K562 (cell line): ENCODE results near the gene TPD52L2. TPM values are rescaled to one million over a fixed set of nuclear protein-coding genes. Genes with fewer than 3 reads are reported as not detected.
A peak's percentile ranks its signal among the peaks of the same experiment; 100 is the strongest.

Experiments
- ATAC-seq: fragments of 200-7000 bp; cut with Tn5 transposase; 3 replicates; pipeline ENCODE4 v1.9.1; 2020; ENCODE audit warnings: moderate library complexity
- BruUV-seq: library from RNA; stranded (reverse); fragments of 400-500 nt; replicated peaks from 2 replicates; lab custom pipeline; 2021; lab: Mats Ljungman, UMichigan
- CTCF ChIA-PET: fragments of 300-600 bp; formaldehyde crosslinking; extraction: SDS; loops from one replicate; lab custom pipeline; 2021; ENCODE audit warnings: low intra/inter-chr PET ratio; lab: Yijun Ruan, JAX
- POLR2A ChIA-PET: fragments of 300-600, 350-650 bp; sonication (Branson Sonifier 250); formaldehyde crosslinking; extraction: SDS; loops from one replicate; lab custom pipeline; 2021; ENCODE audit warnings: antibody characterized with exemption, inconsistent platforms; lab: Yijun Ruan, JAX
- DNase-seq, 4 experiments: peaks; one replicate each; pipeline versions ENCODE4 v3.0.0 to v3.0.0-alpha.2; 2011 to 2018; ENCODE audit warnings: low spot score in 3 of 4, mixed read lengths in 3 of 4; ENCODE audit errors: extremely low read depth in 1 of 4
- FAIRE-seq: peaks from 2 replicates; lab custom pipeline; 2011; peaks lifted over from hg19 to GRCh38; lab: Jason Lieb, UNC
- H2AFZ ChIP-seq: 2 replicates; pipeline ENCODE4 v1.6.0; 2011; ENCODE audit warnings: low read depth, low read length, control low read depth, inconsistent platforms
- H3K27ac ChIP-seq: fragments of 200-600 bp; 3 replicates; pipeline ENCODE4 v1.8.0; 2011; ENCODE audit warnings: low read depth, mild to moderate bottlenecking, control low read depth, inconsistent platforms, low read length, moderate library complexity, mixed read lengths; ENCODE audit errors: extremely low read depth
- H3K27me3 ChIP-seq, 2 experiments: fragments of 300-600 bp in 1 of 2; 2 replicates in 1 of 2; 3 replicates in 1 of 2; pipeline versions ENCODE4 v1.6.0 to v1.8.0; 2011; ENCODE audit warnings: inconsistent platforms in 2 of 2, low read length in 2 of 2, mild to moderate bottlenecking in 1 of 2, mixed read lengths in 1 of 2, moderate library complexity in 1 of 2; ENCODE audit not compliant: control insufficient read depth in 2 of 2, insufficient read depth in 2 of 2
- H3K36me3 ChIP-seq: fragments of 300-600 bp; 3 replicates; pipeline ENCODE4 v1.8.0; 2011; ENCODE audit warnings: mild to moderate bottlenecking, low read length, inconsistent platforms; ENCODE audit not compliant: control insufficient read depth, insufficient read depth
- H3K4me1 ChIP-seq, 2 experiments: fragments of 200-600 bp in 1 of 2; replicated peaks in 1 of 2; 2 replicates in 1 of 2; 3 replicates in 1 of 2; pipeline versions ENCODE4 v1.5.1 to v1.8.0; 2011; ENCODE audit warnings: inconsistent platforms in 2 of 2, low read length in 2 of 2, mild to moderate bottlenecking in 1 of 2, mixed read lengths in 1 of 2, moderate library complexity in 1 of 2; ENCODE audit not compliant: control insufficient read depth in 2 of 2, insufficient read depth in 2 of 2
- H3K4me2 ChIP-seq: 2 replicates; pipeline ENCODE4 v1.6.1; 2011; ENCODE audit warnings: low read length, control low read depth, inconsistent platforms, mixed read lengths; ENCODE audit not compliant: insufficient read depth
- H3K4me3 ChIP-seq: fragments of 200-600 bp; sonication (generic), shearing (Covaris generic); 2 replicates; pipeline ENCODE4 v1.5.1; 2016; ENCODE audit warnings: control low read depth, inconsistent platforms
- H3K79me2 ChIP-seq: fragments of 200-600 bp; 3 replicates; pipeline ENCODE4 v1.8.0; 2011; ENCODE audit warnings: low read length, inconsistent platforms; ENCODE audit not compliant: control insufficient read depth, insufficient read depth
- H3K9ac ChIP-seq, 2 experiments: 2 replicates each; pipeline versions ENCODE4 v1.6.0 to v1.6.1; 2011; ENCODE audit warnings: low read depth in 2 of 2, low read length in 2 of 2, control low read depth in 1 of 2, inconsistent platforms in 1 of 2, mild to moderate bottlenecking in 1 of 2, mixed read lengths in 1 of 2; ENCODE audit not compliant: insufficient read depth in 1 of 2
- H3K9me1 ChIP-seq: one replicate; pipeline ENCODE4 v1.6.0; 2011; ENCODE audit warnings: inconsistent platforms, mild to moderate bottlenecking, low read length, moderate library complexity; ENCODE audit not compliant: control insufficient read depth, insufficient read depth
- H3K9me3 ChIP-seq: replicated peaks from 2 replicates; pipeline ENCODE4 v1.5.1; 2011; ENCODE audit warnings: low read depth, low read length, inconsistent platforms; ENCODE audit not compliant: control insufficient read depth, insufficient read depth
- H4K20me1 ChIP-seq: replicated peaks from 2 replicates; pipeline ENCODE4 v1.6.1; 2011; ENCODE audit warnings: low read length, inconsistent platforms, mixed read lengths; ENCODE audit not compliant: control insufficient read depth, insufficient read depth
- BDP1 ChIP-seq: IDR thresholded peaks from 3 replicates; pipeline ENCODE4 v1.6.1; 2011; ENCODE audit not compliant: insufficient read length, insufficient read depth
- CBFA2T2 ChIP-seq: fragments of 450-650 bp; conservative IDR thresholded peaks from 2 replicates; pipeline ENCODE4 v1.6.1; 2017; ENCODE audit warnings: mild to moderate bottlenecking
- ETV6 ChIP-seq, 3 experiments: fragments of 150-350 bp in 1 of 3; sonication (generic) in 1 of 3; formaldehyde crosslinking in 1 of 3; IDR thresholded peaks; 2 replicates each; pipeline versions ENCODE4 v1.6.1 to v1.8.0; 2014 to 2022; ENCODE audit warnings: borderline replicate concordance in 2 of 3, low read depth in 2 of 3, antibody characterized with exemption in 1 of 3, low read length in 1 of 3, mild to moderate bottlenecking in 1 of 3, missing genetic modification reagents in 1 of 3
- ILK ChIP-seq: fragments of 450-650 bp; IDR thresholded peaks from 2 replicates; pipeline ENCODE4 v1.6.1; 2016; ENCODE audit warnings: missing genetic modification characterization, low read depth, mild to moderate bottlenecking, missing compliant biosample characterization, moderate library complexity, borderline replicate concordance
- PHB2 ChIP-seq: fragments of 450-650 bp; IDR thresholded peaks from 2 replicates; pipeline ENCODE4 v1.6.1; 2017; ENCODE audit warnings: low read depth
- RAD21 ChIP-seq, 2 experiments: fragments of 250-450 bp in 1 of 2; fragments of 450-650 bp in 1 of 2; sonication (Bioruptor Pico) in 1 of 2; formaldehyde crosslinking in 1 of 2; IDR thresholded peaks in 1 of 2; conservative IDR thresholded peaks in 1 of 2; 2 replicates each; pipeline versions ENCODE4 v1.4.0 to v1.8.0; 2020 to 2022; ENCODE audit warnings: mild to moderate bottlenecking in 2 of 2, moderate library complexity in 1 of 2
- RBFOX2 ChIP-seq: fragments of 200-400 bp; formaldehyde crosslinking; IDR thresholded peaks from 2 replicates; pipeline ENCODE4 v1.6.1; 2017; ENCODE audit warnings: low read depth, mild to moderate bottlenecking, low read length, moderate library complexity
- RBM25 ChIP-seq: fragments of 200-400 bp; formaldehyde crosslinking; IDR thresholded peaks from 2 replicates; pipeline ENCODE4 v1.6.1; 2018; ENCODE audit warnings: low read length, low read depth, moderate library complexity; ENCODE audit not compliant: severe bottlenecking
- ZNF316 ChIP-seq: fragments of 450-650 bp; IDR thresholded peaks from 2 replicates; pipeline ENCODE4 v1.6.1; 2016
- ZNF586 ChIP-seq: fragments of 450-650 bp; formaldehyde crosslinking; conservative IDR thresholded peaks from 2 replicates; pipeline ENCODE4 v1.4.0; 2020; ENCODE audit warnings: mild to moderate bottlenecking, moderate library complexity
- ZNF79 ChIP-seq: fragments of 250-450 bp; sonication (Bioruptor Pico); IDR thresholded peaks from 2 replicates; pipeline ENCODE4 v1.4.0; 2020; ENCODE audit warnings: low read depth, mild to moderate bottlenecking, moderate library complexity
- WGBS: fragments of 100-300 bp; shearing (Covaris generic); methylation state at CpG from one replicate; pipeline ENCODE4 v1.1.6; 2016; ENCODE audit warnings: low coverage, mixed read lengths; ENCODE audit not compliant: insufficient coverage; ENCODE audit errors: missing lambda C conversion rate; 5-methylcytosine and 5-hydroxymethylcytosine counted together
- in situ Hi-C: fragments of 300-500 bp; cut with MboI; formaldehyde crosslinking; loops from 4 replicates; pipeline ENCODE4 v1.15.0; 2018; ENCODE audit warnings: inconsistent platforms, mixed read lengths
- intact Hi-C: fragments of 100-400 bp; cut with micrococcal nuclease; formaldehyde crosslinking; loops from 2 replicates; pipeline ENCODE4 v1.14.2; 2022
- polyA plus RNA-seq, 8 experiments: library from polyadenylated mRNA; depleted of rRNA in 4 of 8; stranded (reverse) in 5 of 8; unstranded in 3 of 8; fragments of >200 nt; fragmentation: Nextera tagmentation in 2 of 8; fragmentation: Illumina TruSeq in 1 of 8; extraction: Ambion mirVana in 2 of 8; extraction: Trizol in 1 of 8; gene quantifications; 2 replicates each; pipeline versions ENCODE4 v1.2.1 to v1.2.3, GENCODE V29; 2011 to 2014; ENCODE audit warnings: inconsistent platforms in 1 of 8, missing spikeins in 1 of 8
- total RNA-seq, 7 experiments: library from RNA; depleted of rRNA in 6 of 7; stranded (reverse); fragments of >200 nt in 6 of 7; fragmentation: Illumina TruSeq in 2 of 7; extraction: Trizol in 2 of 7; gene quantifications; 2 replicates each; pipeline versions ENCODE4 v1.2.1 to v1.2.3, GENCODE V29; 2011 to 2021; ENCODE audit warnings: low replicate concordance in 1 of 7
- TF ChIP-seq, protein P1 (sequence below): sonication (generic); formaldehyde crosslinking; IDR thresholded peaks from 2 replicates; pipeline ENCODE4 v1.8.0; 2022; ENCODE audit warnings: missing genetic modification reagents, mild to moderate bottlenecking, moderate library complexity, borderline replicate concordance
- TF ChIP-seq, protein P2 (sequence below): fragments of 450-650 bp; conservative IDR thresholded peaks from 2 replicates; pipeline ENCODE4 v1.6.1; 2016; ENCODE audit warnings: missing genetic modification characterization, low read depth, mild to moderate bottlenecking, missing compliant biosample characterization, moderate library complexity
- TF ChIP-seq, protein P3 (sequence below): fragments of 250-450 bp; sonication (Bioruptor Pico); IDR thresholded peaks from 2 replicates; pipeline ENCODE4 v1.5.1; 2021; ENCODE audit warnings: mild to moderate bottlenecking
- TF ChIP-seq, protein P4 (sequence below): conservative IDR thresholded peaks from 2 replicates; pipeline ENCODE4 v1.6.1; 2011; ENCODE audit warnings: low read depth, mild to moderate bottlenecking, low read length; ENCODE audit not compliant: control insufficient read depth

The TPD52L2 gene
- total and polyA plus RNA-seq, 9 of the 15 experiments (the other 6 are each of a cell fraction or from before 2014, with no cell fraction given) = 1.9 to 117 (median 74.6) TPM

DNA sequence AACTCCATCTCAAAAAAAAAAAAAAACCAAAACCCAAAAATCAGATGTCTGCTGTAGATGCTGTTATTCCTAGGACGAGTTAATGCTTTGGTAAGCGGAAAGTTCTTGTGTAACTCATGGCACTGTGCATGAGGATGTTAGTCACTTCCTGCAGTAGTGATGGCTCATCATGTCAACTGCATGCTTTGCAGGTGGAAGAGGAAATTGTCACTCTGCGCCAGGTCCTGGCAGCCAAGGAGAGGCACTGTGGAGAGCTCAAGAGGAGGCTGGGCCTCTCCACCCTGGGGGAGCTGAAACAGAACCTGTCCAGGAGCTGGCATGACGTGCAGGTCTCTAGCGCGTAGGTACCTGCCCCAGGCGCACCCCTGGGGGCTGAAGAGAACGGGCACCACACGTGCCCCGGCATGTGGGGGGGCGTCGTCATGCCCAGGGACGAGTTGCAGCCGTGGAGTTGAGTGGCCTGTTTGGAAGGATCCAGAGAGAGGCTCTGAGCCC is 8.5 kb downstream of the TPD52L2 start:
- DNase-seq (no peak), ATAC-seq (no peak), FAIRE-seq (no peak)
- Histone ChIP-seq H3K36me3 (peaks cover 88% of the 10 kb centered on the region), H3K4me2 (no peak overlapping the region), H3K9me3 (no peaks in the 10 kb centered on the region), H3K79me2 (peaks cover 7% of the 10 kb centered on the region; the same call in 2 of the 3 replicates), H3K27ac (no peak overlapping the region), H3K4me1 (no peaks in the 10 kb centered on the region), H3K27me3 (no peaks in the 10 kb centered on the region), H4K20me1 (no peaks in the 10 kb centered on the region; the same call in none of the 2 replicates), H3K4me3 (no peak overlapping the region), H3K9ac (no peak overlapping the region; a peak in 1 of 4 replicates), H3K9me1 (no peaks in the 10 kb centered on the region), H2AFZ (no peak overlapping the region)
- POLR2A ChIA-PET = interaction anchor here (0.7 kb wide), 1 partner anchor 21 kb away, joined by 3 read pairs; the partner anchor contains the start of gene DNAJC5
- in situ Hi-C loops (no loop called here), intact Hi-C loops (no loop called here)
- WGBS = 95% methylated on average over 13 of the region's 14 CpGs
- BruUV-seq = TSS peak; percentile 23
- no peak for TF ChIP-seq RBM25
- peak; percentile 42; the same call in 1 of the 2 replicates for TF ChIP-seq ZNF316
- TF ChIP-seq ZNF79 = no peak
- peak; percentile 54 for TF ChIP-seq RBFOX2
- no peak for TF ChIP-seq ZNF586 (CRISPR knock-in tag)
- TF ChIP-seq ETV6 (IDR thresholded peaks at IDR 0.05; ENCODE audit: borderline replicate concordance in 1 of 2, low read depth in 2 of 2, low read length in 1 of 2) = no peak
- no peak for TF ChIP-seq ETV6 (CRISPR knock-in tag; IDR thresholded peaks at IDR 0.05; ENCODE audit: borderline replicate concordance)
- TF ChIP-seq, protein P1, sequence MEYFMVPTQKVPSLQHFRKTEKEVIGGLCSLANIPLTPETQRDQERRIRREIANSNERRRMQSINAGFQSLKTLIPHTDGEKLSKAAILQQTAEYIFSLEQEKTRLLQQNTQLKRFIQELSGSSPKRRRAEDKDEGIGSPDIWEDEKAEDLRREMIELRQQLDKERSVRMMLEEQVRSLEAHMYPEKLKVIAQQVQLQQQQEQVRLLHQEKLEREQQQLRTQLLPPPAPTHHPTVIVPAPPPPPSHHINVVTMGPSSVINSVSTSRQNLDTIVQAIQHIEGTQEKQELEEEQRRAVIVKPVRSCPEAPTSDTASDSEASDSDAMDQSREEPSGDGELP (CRISPR knock-in tag) = no peak
- TF ChIP-seq CBFA2T2 = no peak
- TF ChIP-seq RAD21 (CRISPR knock-in tag; conservative IDR thresholded peaks at IDR 0.05 in 1 of 2, IDR thresholded peaks at IDR 0.05 in 1 of 2) = no peak
- TF ChIP-seq PHB2 = no peak
- TF ChIP-seq, protein P2, sequence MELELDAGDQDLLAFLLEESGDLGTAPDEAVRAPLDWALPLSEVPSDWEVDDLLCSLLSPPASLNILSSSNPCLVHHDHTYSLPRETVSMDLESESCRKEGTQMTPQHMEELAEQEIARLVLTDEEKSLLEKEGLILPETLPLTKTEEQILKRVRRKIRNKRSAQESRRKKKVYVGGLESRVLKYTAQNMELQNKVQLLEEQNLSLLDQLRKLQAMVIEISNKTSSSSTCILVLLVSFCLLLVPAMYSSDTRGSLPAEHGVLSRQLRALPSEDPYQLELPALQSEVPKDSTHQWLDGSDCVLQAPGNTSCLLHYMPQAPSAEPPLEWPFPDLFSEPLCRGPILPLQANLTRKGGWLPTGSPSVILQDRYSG (tag) = no peak
- TF ChIP-seq, protein P3, sequence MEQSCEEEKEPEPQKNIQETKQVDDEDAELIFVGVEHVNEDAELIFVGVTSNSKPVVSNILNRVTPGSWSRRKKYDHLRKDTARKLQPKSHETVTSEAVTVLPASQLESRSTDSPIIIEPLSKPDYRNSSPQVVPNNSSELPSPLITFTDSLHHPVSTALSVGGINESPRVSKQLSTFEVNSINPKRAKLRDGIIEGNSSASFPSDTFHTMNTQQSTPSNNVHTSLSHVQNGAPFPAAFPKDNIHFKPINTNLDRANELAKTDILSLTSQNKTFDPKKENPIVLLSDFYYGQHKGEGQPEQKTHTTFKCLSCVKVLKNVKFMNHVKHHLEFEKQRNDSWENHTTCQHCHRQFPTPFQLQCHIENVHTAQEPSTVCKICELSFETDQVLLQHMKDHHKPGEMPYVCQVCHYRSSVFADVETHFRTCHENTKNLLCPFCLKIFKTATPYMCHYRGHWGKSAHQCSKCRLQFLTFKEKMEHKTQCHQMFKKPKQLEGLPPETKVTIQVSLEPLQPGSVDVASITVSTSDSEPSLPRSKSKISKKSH = no peak
- TF ChIP-seq, protein P4, sequence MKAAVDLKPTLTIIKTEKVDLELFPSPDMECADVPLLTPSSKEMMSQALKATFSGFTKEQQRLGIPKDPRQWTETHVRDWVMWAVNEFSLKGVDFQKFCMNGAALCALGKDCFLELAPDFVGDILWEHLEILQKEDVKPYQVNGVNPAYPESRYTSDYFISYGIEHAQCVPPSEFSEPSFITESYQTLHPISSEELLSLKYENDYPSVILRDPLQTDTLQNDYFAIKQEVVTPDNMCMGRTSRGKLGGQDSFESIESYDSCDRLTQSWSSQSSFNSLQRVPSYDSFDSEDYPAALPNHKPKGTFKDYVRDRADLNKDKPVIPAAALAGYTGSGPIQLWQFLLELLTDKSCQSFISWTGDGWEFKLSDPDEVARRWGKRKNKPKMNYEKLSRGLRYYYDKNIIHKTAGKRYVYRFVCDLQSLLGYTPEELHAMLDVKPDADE = no peak
- no peak for TF ChIP-seq BDP1
- TF ChIP-seq ILK (tag) = no peak
- CTCF ChIA-PET = no interaction called here
